ENCODE data around the gene ESAM.

The ESAM gene

DNA sequence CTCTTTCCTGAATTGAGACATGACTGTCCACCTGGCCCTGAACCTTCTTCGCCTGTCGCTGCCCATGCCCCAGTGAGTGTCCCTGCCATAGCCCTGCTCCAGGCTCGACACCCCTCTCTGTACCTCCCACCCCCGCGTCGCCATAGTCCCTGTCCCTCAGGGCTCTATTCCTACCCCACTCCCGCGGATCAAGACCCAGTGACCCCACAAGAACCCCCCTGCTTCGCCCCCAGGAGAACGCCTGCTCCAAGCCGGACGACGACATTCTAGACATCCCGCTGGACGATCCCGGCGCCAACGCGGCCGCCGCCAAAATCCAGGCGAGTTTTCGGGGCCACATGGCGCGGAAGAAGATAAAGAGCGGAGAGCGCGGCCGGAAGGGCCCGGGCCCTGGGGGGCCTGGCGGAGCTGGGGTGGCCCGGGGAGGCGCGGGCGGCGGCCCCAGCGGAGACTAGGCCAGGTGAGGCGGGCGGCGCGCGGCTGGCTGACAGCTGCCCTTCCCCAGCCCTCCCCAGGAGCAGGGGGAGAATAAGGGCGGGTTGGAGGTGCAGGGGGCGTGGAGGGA is 16.7 kb downstream of the ESAM start:
- DNase-seq = no peak
- Histone ChIP-seq H3K4me1 (ENCODE audit: control extremely low read depth in 1 of 4, control insufficient read depth in 4 of 4, insufficient read depth in 4 of 4, low read length in 3 of 4) (peaks cover 0 to 43% (median 27%) of the 10 kb centered on the region in 4 experiments), H3K27me3 (replicated peaks in 2 of 5; ENCODE audit: control insufficient read depth in 4 of 5, insufficient read depth in 5 of 5, low read length in 4 of 5) (no peaks in the 10 kb centered on the region), H3K9me3 (ENCODE audit: control extremely low read depth in 1 of 5, control insufficient read depth in 4 of 5, insufficient read depth in 2 of 5, low read depth in 1 of 5, low read length in 4 of 5) (no peaks in the 10 kb centered on the region), H3K36me3 (ENCODE audit: control insufficient read depth in 4 of 4, insufficient read depth in 4 of 4, low read length in 3 of 4) (peaks cover 0 to 9% (median 0%) of the 10 kb centered on the region in 4 experiments), H3K4me3 (ENCODE audit: control insufficient read depth in 1 of 7, extremely low read depth in 1 of 7, insufficient read depth in 4 of 7, low read depth in 2 of 7, low read length in 6 of 7) (peak overlapping the region in 4 of 7 experiments; percentile 81 to 91 (median 86)), H3K27ac (ENCODE audit: insufficient read depth in 1 of 2, low read depth in 1 of 2, low read length in 2 of 2, poor library complexity in 1 of 2, severe bottlenecking in 2 of 2) (no peak overlapping the region)
- ChIA-PET CTCF (interaction anchor here (0.8 to 16.4 kb wide), 10 partner anchors 8 to 75 kb away, joined by 3 to 205 read pairs (median 7); partner anchors contain the start of genes ESAM and VSIG2), POLR2A (no interaction called here)
- WGBS (ENCODE audit: insufficient coverage) = 90% methylated on average over 36 of the region's 44 CpGs

DNA sequence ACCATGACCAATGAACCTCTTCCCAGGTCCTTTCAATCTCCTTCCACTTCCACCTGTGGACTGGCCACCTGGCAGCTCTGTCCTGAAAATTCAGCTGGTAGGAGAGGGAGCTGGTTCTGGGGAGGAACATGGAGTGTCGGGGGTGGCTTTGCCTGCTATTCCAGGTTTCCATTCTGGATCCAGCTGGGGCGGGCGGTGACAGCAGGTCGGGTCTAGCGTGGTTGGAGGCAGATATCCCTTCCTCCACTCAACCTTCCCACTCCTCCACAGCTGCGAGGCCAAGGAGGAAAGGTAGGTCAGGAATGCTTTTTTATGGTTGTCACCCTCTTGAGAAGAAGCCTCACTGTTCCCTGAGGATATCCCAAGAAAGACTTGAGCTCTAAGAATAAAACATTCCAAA is 19.0 kb downstream of the ESAM start:
- Histone ChIP-seq H3K36me3 (ENCODE audit: control insufficient read depth in 4 of 4, insufficient read depth in 4 of 4, low read length in 3 of 4) (peaks cover 0 to 9% (median 0%) of the 10 kb centered on the region in 4 experiments), H3K9me3 (ENCODE audit: control extremely low read depth in 1 of 5, control insufficient read depth in 4 of 5, insufficient read depth in 2 of 5, low read depth in 1 of 5, low read length in 4 of 5) (no peaks in the 10 kb centered on the region), H3K4me1 (ENCODE audit: control extremely low read depth in 1 of 4, control insufficient read depth in 4 of 4, insufficient read depth in 4 of 4, low read length in 3 of 4) (peaks cover 0 to 44% (median 35%) of the 10 kb centered on the region in 4 experiments), H3K4me3 (ENCODE audit: control insufficient read depth in 1 of 7, extremely low read depth in 1 of 7, insufficient read depth in 4 of 7, low read depth in 2 of 7, low read length in 6 of 7) (no peak overlapping the region), H3K27me3 (replicated peaks in 2 of 5; ENCODE audit: control insufficient read depth in 4 of 5, insufficient read depth in 5 of 5, low read length in 4 of 5) (no peaks in the 10 kb centered on the region), H3K27ac (ENCODE audit: insufficient read depth in 1 of 2, low read depth in 1 of 2, low read length in 2 of 2, poor library complexity in 1 of 2, severe bottlenecking in 2 of 2) (no peak overlapping the region)
- no peak for DNase-seq
- ChIA-PET CTCF (interaction anchor here (1.1 to 16.4 kb wide), 6 partner anchors 8 to 73 kb away, joined by 3 to 205 read pairs (median 9); partner anchors contain the start of genes ESAM and VSIG2), POLR2A (no interaction called here)
- WGBS (ENCODE audit: insufficient coverage) = 100% methylated on average over 1 of the region's 6 CpGs

GRCh38 chr11:124742555-124742954 is 19.5 kb downstream of the ESAM start:
- Histone ChIP-seq H3K36me3 (ENCODE audit: control insufficient read depth in 4 of 4, insufficient read depth in 4 of 4, low read length in 3 of 4) (peaks cover 0 to 8% (median 0%) of the 10 kb centered on the region in 4 experiments), H3K9me3 (ENCODE audit: control extremely low read depth in 1 of 5, control insufficient read depth in 4 of 5, insufficient read depth in 2 of 5, low read depth in 1 of 5, low read length in 4 of 5) (no peaks in the 10 kb centered on the region), H3K27me3 (replicated peaks in 2 of 5; ENCODE audit: control insufficient read depth in 4 of 5, insufficient read depth in 5 of 5, low read length in 4 of 5) (no peaks in the 10 kb centered on the region), H3K4me3 (ENCODE audit: control insufficient read depth in 1 of 7, extremely low read depth in 1 of 7, insufficient read depth in 4 of 7, low read depth in 2 of 7, low read length in 6 of 7) (no peak overlapping the region), H3K27ac (ENCODE audit: insufficient read depth in 1 of 2, low read depth in 1 of 2, low read length in 2 of 2, poor library complexity in 1 of 2, severe bottlenecking in 2 of 2) (no peak overlapping the region), H3K4me1 (ENCODE audit: control extremely low read depth in 1 of 4, control insufficient read depth in 4 of 4, insufficient read depth in 4 of 4, low read length in 3 of 4) (peaks cover 0 to 46% (median 39%) of the 10 kb centered on the region in 4 experiments)
- ChIA-PET CTCF (interaction anchor here (1.1 to 16.4 kb wide), 7 partner anchors 8 to 72 kb away, joined by 3 to 205 read pairs (median 6); partner anchors contain the start of genes ESAM and VSIG2), POLR2A (no interaction called here)
- no peak for DNase-seq
- 100% methylated on average over 2 of the region's 2 CpGs for WGBS (ENCODE audit: insufficient coverage)

DNA sequence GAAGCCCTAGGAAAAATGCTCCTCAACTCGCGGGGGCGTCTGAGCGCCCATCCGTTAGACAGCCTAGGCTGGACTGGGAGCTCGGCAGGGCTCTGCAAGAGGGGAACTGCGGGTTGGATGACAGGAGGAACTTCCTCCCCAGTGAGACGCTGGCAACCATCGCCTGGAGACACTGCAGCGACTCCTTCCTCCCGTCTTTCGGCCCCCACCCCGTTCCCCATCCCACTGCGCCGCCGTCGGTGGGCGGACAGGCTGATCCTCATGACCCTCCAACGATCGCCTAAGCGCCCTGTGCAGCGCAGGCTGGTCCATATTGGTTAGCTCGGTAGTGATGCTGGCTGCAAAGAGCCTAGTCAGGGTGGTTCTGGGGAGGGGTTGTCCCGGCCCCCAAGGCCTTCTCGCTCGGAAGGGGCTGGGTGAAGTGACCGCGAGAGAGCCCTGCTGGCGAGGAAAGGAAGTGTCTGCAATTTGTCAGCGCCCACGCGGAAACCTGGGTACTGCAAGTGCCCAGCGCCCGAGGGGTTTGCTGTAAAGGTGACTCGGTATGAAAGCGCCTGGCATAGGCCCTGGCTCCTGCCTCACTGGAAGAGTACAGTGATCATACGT is 21.7 kb downstream of the ESAM start:
- POLR2A ChIA-PET = no interaction called here
- WGBS (ENCODE audit: insufficient coverage) = 0% methylated on average over 32 of the region's 37 CpGs

DNA sequence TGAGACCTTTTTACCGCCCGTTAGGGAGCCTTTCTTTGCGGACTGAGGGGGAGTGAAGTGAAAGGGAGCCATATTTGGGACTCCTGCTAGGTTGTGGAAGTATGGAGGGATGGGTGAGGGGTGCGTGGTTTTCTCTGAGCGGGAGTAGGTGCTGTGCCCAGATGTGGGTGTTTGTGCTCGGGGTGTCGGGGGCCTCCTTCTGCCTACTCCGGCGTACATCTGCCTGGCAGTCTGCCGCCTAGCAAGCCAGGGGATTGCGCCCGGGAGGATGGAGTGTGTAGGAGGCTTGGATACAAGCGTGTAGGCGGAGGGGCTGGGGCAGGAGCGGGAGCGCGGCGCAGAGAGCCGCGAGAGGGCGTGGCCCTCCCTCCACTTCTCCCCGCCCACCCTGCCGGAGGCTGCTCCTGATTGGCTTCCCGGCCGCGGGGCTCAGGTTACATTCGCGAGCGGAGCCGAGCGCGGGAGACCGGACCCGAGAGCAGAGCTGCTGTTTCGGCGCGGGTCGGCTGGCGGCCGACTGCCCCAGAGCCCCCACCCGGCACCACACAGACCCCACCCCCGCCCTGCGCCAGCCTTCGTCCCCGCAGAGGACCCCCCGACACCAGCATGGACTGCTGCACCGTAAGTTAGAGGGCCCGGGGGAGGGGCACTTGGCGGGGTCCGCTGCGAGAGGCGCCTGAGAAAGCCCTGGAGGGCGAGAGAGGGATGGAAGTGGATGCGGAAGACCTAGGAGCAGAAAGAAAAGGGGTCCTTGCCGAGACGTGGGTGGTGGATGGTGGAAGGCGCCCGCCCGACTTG is 22.4 kb downstream of the ESAM start, which contains the start of gene NRGN:
NRGN (plus strand) TSS at position 464 of the 798 bp plus-strand sequence; CDS start at position 607, 143 bp downstream.
- WGBS (ENCODE audit: insufficient coverage) = under 1% methylated on average over 37 of the region's 59 CpGs
- DNase-seq = peak; percentile 78 to 88 (median 85)
- POLR2A ChIA-PET = no interaction called here
- Histone ChIP-seq H3K4me3 (ENCODE audit: control insufficient read depth in 1 of 7, extremely low read depth in 1 of 7, insufficient read depth in 4 of 7, low read depth in 2 of 7, low read length in 6 of 7) (peak within 1 kb of the TSS; percentile 40 to 84 (median 75)), H3K4me1 (ENCODE audit: control extremely low read depth in 1 of 4, control insufficient read depth in 4 of 4, insufficient read depth in 4 of 4, low read length in 3 of 4) (peaks cover 0 to 55% (median 45%) of the 10 kb centered on the region in 4 experiments), H3K27me3 (replicated peaks in 2 of 5; ENCODE audit: control insufficient read depth in 4 of 5, insufficient read depth in 5 of 5, low read length in 4 of 5) (no peaks in the 10 kb centered on the region), H3K27ac (ENCODE audit: insufficient read depth in 1 of 2, low read depth in 1 of 2, low read length in 2 of 2, poor library complexity in 1 of 2, severe bottlenecking in 2 of 2) (no peak within 1 kb of the TSS), H3K36me3 (ENCODE audit: control insufficient read depth in 4 of 4, insufficient read depth in 4 of 4, low read length in 3 of 4) (peaks cover 0 to 4% (median 0%) of the 10 kb centered on the region in 4 experiments), H3K9me3 (ENCODE audit: control extremely low read depth in 1 of 5, control insufficient read depth in 4 of 5, insufficient read depth in 2 of 5, low read depth in 1 of 5, low read length in 4 of 5) (no peaks in the 10 kb centered on the region)
- CTCF ChIA-PET = interaction anchor here (0.8 to 16.4 kb wide), 8 partner anchors 13 to 95 kb away, joined by 3 to 205 read pairs (median 4); partner anchors contain the start of genes ESAM, SIAE, SPA17 and VSIG2

More for the DNA sequence above, 21.7 kb downstream of the ESAM start:
- Histone ChIP-seq H3K4me1 (ENCODE audit: control extremely low read depth in 1 of 4, control insufficient read depth in 4 of 4, insufficient read depth in 4 of 4, low read length in 3 of 4) (peaks cover 0 to 55% (median 45%) of the 10 kb centered on the region in 4 experiments), H3K4me3 (ENCODE audit: control insufficient read depth in 1 of 7, extremely low read depth in 1 of 7, insufficient read depth in 4 of 7, low read depth in 2 of 7, low read length in 6 of 7) (peak overlapping the region; percentile 40 to 84 (median 75)), H3K27ac (ENCODE audit: insufficient read depth in 1 of 2, low read depth in 1 of 2, low read length in 2 of 2, poor library complexity in 1 of 2, severe bottlenecking in 2 of 2) (no peak overlapping the region), H3K27me3 (replicated peaks in 2 of 5; ENCODE audit: control insufficient read depth in 4 of 5, insufficient read depth in 5 of 5, low read length in 4 of 5) (no peaks in the 10 kb centered on the region), H3K36me3 (ENCODE audit: control insufficient read depth in 4 of 4, insufficient read depth in 4 of 4, low read length in 3 of 4) (peaks cover 0 to 4% (median 0%) of the 10 kb centered on the region in 4 experiments), H3K9me3 (ENCODE audit: control extremely low read depth in 1 of 5, control insufficient read depth in 4 of 5, insufficient read depth in 2 of 5, low read depth in 1 of 5, low read length in 4 of 5) (no peaks in the 10 kb centered on the region)
- CTCF ChIA-PET = interaction anchor here (0.8 to 16.4 kb wide), 7 partner anchors 14 to 69 kb away, joined by 3 to 205 read pairs (median 5); partner anchors contain the start of genes ESAM, SIAE, SPA17 and VSIG2
- peak; percentile 66 to 82 (median 77) for DNase-seq

- peaks cover 0 to 4% (median 0%) of the 10 kb centered on the region in 4 experiments for H3K36me3 ChIP-seq (ENCODE audit: control insufficient read depth in 4 of 4, insufficient read depth in 4 of 4, low read length in 3 of 4)
- peak overlapping the region in 5 of 7 experiments; percentile 40 to 84 (median 75) for H3K4me3 ChIP-seq (ENCODE audit: control insufficient read depth in 1 of 7, extremely low read depth in 1 of 7, insufficient read depth in 4 of 7, low read depth in 2 of 7, low read length in 6 of 7)
- H3K4me1 ChIP-seq (ENCODE audit: control extremely low read depth in 1 of 4, control insufficient read depth in 4 of 4, insufficient read depth in 4 of 4, low read length in 3 of 4) = peaks cover 0 to 62% (median 47%) of the 10 kb centered on the region in 4 experiments
- H3K9me3 ChIP-seq (ENCODE audit: control extremely low read depth in 1 of 5, control insufficient read depth in 4 of 5, insufficient read depth in 2 of 5, low read depth in 1 of 5, low read length in 4 of 5) = no peaks in the 10 kb centered on the region
- no peak overlapping the region for H3K27ac ChIP-seq (ENCODE audit: insufficient read depth in 1 of 2, low read depth in 1 of 2, low read length in 2 of 2, poor library complexity in 1 of 2, severe bottlenecking in 2 of 2)
- 98% methylated on average over 19 of the region's 21 CpGs for WGBS (ENCODE audit: insufficient coverage)
- ChIA-PET CTCF (interaction anchor here (0.9 to 16.4 kb wide), 7 partner anchors 9 to 94 kb away, joined by 3 to 205 read pairs (median 3); partner anchors contain the start of genes ESAM and VSIG2), POLR2A (no interaction called here)
- no peak for DNase-seq
- H3K27me3 ChIP-seq (replicated peaks in 2 of 5; ENCODE audit: control insufficient read depth in 4 of 5, insufficient read depth in 5 of 5, low read length in 4 of 5) = no peaks in the 10 kb centered on the region
These were observed 23.2 kb downstream of the ESAM start for GRCh38 chr11:124738713-124739478.

Measured in common myeloid progenitor, CD34-positive (primary cell).